ENCODE measurements around the gene IQGAP3. TPM values are rescaled to one million over a fixed set of nuclear protein-coding genes. Genes with fewer than 3 reads are reported as not detected.

The IQGAP3 gene
- total and polyA plus RNA-seq, 7 experiments from 2014 or later, result 0.24 to 14.4 TPM; not detected in 5

GRCh38 chr1:156546267-156546666 lies 26.1 kb downstream of the IQGAP3 start:
- H3K27me3 Mint-ChIP-seq, result no peaks in the 10 kb centered on the region
- Histone ChIP-seq H3K36me3 (ENCODE audit: control insufficient read depth in 2 of 3, insufficient read depth in 3 of 3, low read length in 3 of 3) (no peaks in the 10 kb centered on the region), H3K27me3 (ENCODE audit: control insufficient read depth in 2 of 2, insufficient read depth in 2 of 2, low read length in 2 of 2) (no peaks in the 10 kb centered on the region), H3K27ac (ENCODE audit: low read depth, low read length) (no peak overlapping the region), H3K4me3 (ENCODE audit: low read length) (no peak overlapping the region), H3K9me3 (ENCODE audit: control insufficient read depth in 2 of 3, low read length in 3 of 3) (no peaks in the 10 kb centered on the region), H3K4me1 (ENCODE audit: control insufficient read depth in 2 of 2, insufficient read depth in 2 of 2, low read length in 2 of 2) (no peaks in the 10 kb centered on the region)
- CTCF ChIA-PET, result interaction anchor here (0.7 kb wide), 1 partner anchor 742 kb away, joined by 3 read pairs; no protein-coding TSS in a partner anchor
- H3K4me3 Mint-ChIP-seq, result no peak overlapping the region
- DNase-seq, result no peak
- peaks cover 0 to 9% (median 0%) of the 10 kb centered on the region in 7 donors for H3K4me1 Mint-ChIP-seq
- no peaks in the 10 kb centered on the region for H3K9me3 Mint-ChIP-seq
- POLR2A ChIA-PET, result no interaction called here
- ATAC-seq, result no peak
- intact Hi-C loops (cut with micrococcal nuclease), result no loop called here
- H3K27ac Mint-ChIP-seq, result no peak overlapping the region
- H3K36me3 Mint-ChIP-seq, result peaks cover 0 to 12% (median 0%) of the 10 kb centered on the region in 5 donors

GRCh38 chr1:156544592-156545102 lies 27.7 kb downstream of the IQGAP3 start:
- H3K9me3 Mint-ChIP-seq, result no peaks in the 10 kb centered on the region

GRCh38 chr1:156543066-156543465 lies 29.3 kb downstream of the IQGAP3 start:
- H3K36me3 Mint-ChIP-seq, result peaks cover 0 to 14% (median 0%) of the 10 kb centered on the region in 5 donors
- Histone ChIP-seq H3K27me3 (ENCODE audit: control insufficient read depth in 2 of 2, insufficient read depth in 2 of 2, low read length in 2 of 2) (no peaks in the 10 kb centered on the region), H3K36me3 (ENCODE audit: control insufficient read depth in 2 of 3, insufficient read depth in 3 of 3, low read length in 3 of 3) (no peaks in the 10 kb centered on the region), H3K4me3 (ENCODE audit: low read length) (no peak overlapping the region), H3K4me1 (ENCODE audit: control insufficient read depth in 2 of 2, insufficient read depth in 2 of 2, low read length in 2 of 2) (no peaks in the 10 kb centered on the region), H3K27ac (ENCODE audit: low read depth, low read length) (no peak overlapping the region), H3K9me3 (ENCODE audit: control insufficient read depth in 2 of 3, low read length in 3 of 3) (no peaks in the 10 kb centered on the region)
- peak overlapping the region in 1 of 9 donors; percentile 13 for H3K27ac Mint-ChIP-seq
- H3K4me1 Mint-ChIP-seq, result peaks cover 0 to 12% (median 0%) of the 10 kb centered on the region in 7 donors
- H3K9me3 Mint-ChIP-seq, result no peaks in the 10 kb centered on the region
- no peak for ATAC-seq
- H3K4me3 Mint-ChIP-seq, result no peak overlapping the region
- no peak for DNase-seq
- CTCF ChIA-PET, result no interaction called here
- no peaks in the 10 kb centered on the region for H3K27me3 Mint-ChIP-seq
- POLR2A ChIA-PET, result interaction anchor here (1.0 kb wide), 1 partner anchor 18 kb away, joined by 3 read pairs; no protein-coding TSS in a partner anchor
- intact Hi-C loops (cut with micrococcal nuclease), result no loop called here

More at GRCh38 chr1:156544592-156545102, 27.7 kb downstream of the IQGAP3 start:
- POLR2A ChIA-PET, result no interaction called here
- CTCF ChIA-PET, result no interaction called here
- H3K27ac Mint-ChIP-seq, result peak overlapping the region in 1 of 9 donors; percentile 8
- Histone ChIP-seq H3K27me3 (ENCODE audit: control insufficient read depth in 2 of 2, insufficient read depth in 2 of 2, low read length in 2 of 2) (no peaks in the 10 kb centered on the region), H3K9me3 (ENCODE audit: control insufficient read depth in 2 of 3, low read length in 3 of 3) (no peaks in the 10 kb centered on the region), H3K27ac (ENCODE audit: low read depth, low read length) (no peak overlapping the region), H3K4me1 (ENCODE audit: control insufficient read depth in 2 of 2, insufficient read depth in 2 of 2, low read length in 2 of 2) (no peaks in the 10 kb centered on the region), H3K4me3 (ENCODE audit: low read length) (no peak overlapping the region), H3K36me3 (ENCODE audit: control insufficient read depth in 2 of 3, insufficient read depth in 3 of 3, low read length in 3 of 3) (no peaks in the 10 kb centered on the region)
- H3K4me1 Mint-ChIP-seq, result peaks cover 0 to 9% (median 0%) of the 10 kb centered on the region in 7 donors
- intact Hi-C loops (cut with micrococcal nuclease), result no loop called here
- H3K4me3 Mint-ChIP-seq, result no peak overlapping the region
- no peaks in the 10 kb centered on the region for H3K27me3 Mint-ChIP-seq
- DNase-seq, result no peak
- peaks cover 0 to 12% (median 0%) of the 10 kb centered on the region in 5 donors for H3K36me3 Mint-ChIP-seq
- no peak for ATAC-seq

GRCh38 chr1:156540955-156541354 lies 31.4 kb downstream of the IQGAP3 start:
- ATAC-seq (no peak), DNase-seq (no peak)
- Mint-ChIP-seq H3K36me3 (peaks cover 0 to 10% (median 0%) of the 10 kb centered on the region in 5 donors), H3K27ac (no peak overlapping the region), H3K4me1 (peaks cover 0 to 12% (median 0%) of the 10 kb centered on the region in 7 donors), H3K9me3 (no peaks in the 10 kb centered on the region), H3K27me3 (no peaks in the 10 kb centered on the region), H3K4me3 (no peak overlapping the region)
- ChIA-PET CTCF (no interaction called here), POLR2A (interaction anchor here (0.7 kb wide), 1 partner anchor 37 kb away, joined by 3 read pairs; no protein-coding TSS in a partner anchor)
- H3K27me3 ChIP-seq (ENCODE audit: control insufficient read depth in 2 of 2, insufficient read depth in 2 of 2, low read length in 2 of 2), result no peaks in the 10 kb centered on the region
- intact Hi-C loops (cut with micrococcal nuclease), result no loop called here
- H3K4me3 ChIP-seq (ENCODE audit: low read length), result no peak overlapping the region
- no peak overlapping the region for H3K27ac ChIP-seq (ENCODE audit: low read depth, low read length)
- H3K9me3 ChIP-seq (ENCODE audit: control insufficient read depth in 2 of 3, low read length in 3 of 3), result no peaks in the 10 kb centered on the region
- H3K36me3 ChIP-seq (ENCODE audit: control insufficient read depth in 2 of 3, insufficient read depth in 3 of 3, low read length in 3 of 3), result no peaks in the 10 kb centered on the region
- no peaks in the 10 kb centered on the region for H3K4me1 ChIP-seq (ENCODE audit: control insufficient read depth in 2 of 2, insufficient read depth in 2 of 2, low read length in 2 of 2)

GRCh38 chr1:156539818-156540355 lies 32.5 kb downstream of the IQGAP3 start:
- ChIA-PET POLR2A (no interaction called here), CTCF (interaction anchor here (0.5 kb wide), 1 partner anchor 68 kb away, joined by 5 read pairs; no protein-coding TSS in a partner anchor)
- intact Hi-C loops (cut with micrococcal nuclease), result loop anchor here in 1 of 2 donors (5.0 kb wide), 1 partner anchor 53 kb away; no protein-coding TSS in a partner anchor
- Histone ChIP-seq H3K36me3 (ENCODE audit: control insufficient read depth in 2 of 3, insufficient read depth in 3 of 3, low read length in 3 of 3) (no peaks in the 10 kb centered on the region), H3K9me3 (ENCODE audit: control insufficient read depth in 2 of 3, low read length in 3 of 3) (no peaks in the 10 kb centered on the region), H3K27ac (ENCODE audit: low read depth, low read length) (no peak overlapping the region), H3K27me3 (ENCODE audit: control insufficient read depth in 2 of 2, insufficient read depth in 2 of 2, low read length in 2 of 2) (no peaks in the 10 kb centered on the region), H3K4me1 (ENCODE audit: control insufficient read depth in 2 of 2, insufficient read depth in 2 of 2, low read length in 2 of 2) (no peaks in the 10 kb centered on the region), H3K4me3 (ENCODE audit: low read length) (no peak overlapping the region)
- Mint-ChIP-seq H3K9me3 (no peaks in the 10 kb centered on the region), H3K27ac (peak overlapping the region in 1 of 9 donors; percentile 19), H3K27me3 (no peaks in the 10 kb centered on the region), H3K4me1 (peaks cover 0 to 10% (median 0%) of the 10 kb centered on the region in 7 donors), H3K4me3 (no peak overlapping the region), H3K36me3 (peaks cover 0 to 10% (median 0%) of the 10 kb centered on the region in 5 donors)
- DNase-seq (no peak), ATAC-seq (no peak)

GRCh38 chr1:156538711-156539440 lies 33.5 kb downstream of the IQGAP3 start:
- no peak overlapping the region for H3K4me3 Mint-ChIP-seq
- Histone ChIP-seq H3K4me1 (ENCODE audit: control insufficient read depth in 2 of 2, insufficient read depth in 2 of 2, low read length in 2 of 2) (no peaks in the 10 kb centered on the region), H3K36me3 (ENCODE audit: control insufficient read depth in 2 of 3, insufficient read depth in 3 of 3, low read length in 3 of 3) (no peaks in the 10 kb centered on the region), H3K27me3 (ENCODE audit: control insufficient read depth in 2 of 2, insufficient read depth in 2 of 2, low read length in 2 of 2) (no peaks in the 10 kb centered on the region), H3K27ac (ENCODE audit: low read depth, low read length) (no peak overlapping the region), H3K4me3 (ENCODE audit: low read length) (no peak overlapping the region), H3K9me3 (ENCODE audit: control insufficient read depth in 2 of 3, low read length in 3 of 3) (no peaks in the 10 kb centered on the region)
- no peak for DNase-seq
- no peaks in the 10 kb centered on the region for H3K27me3 Mint-ChIP-seq
- H3K4me1 Mint-ChIP-seq, result peaks cover 0 to 10% (median 0%) of the 10 kb centered on the region in 7 donors
- POLR2A ChIA-PET, result no interaction called here
- peak overlapping the region in 1 of 9 donors; percentile 38 for H3K27ac Mint-ChIP-seq
- peaks cover 0 to 10% (median 0%) of the 10 kb centered on the region in 5 donors for H3K36me3 Mint-ChIP-seq
- intact Hi-C loops (cut with micrococcal nuclease), result loop anchor here in 1 of 2 donors (5.0 kb wide), 1 partner anchor 52 kb away; no protein-coding TSS in a partner anchor
- ATAC-seq, result no peak
- H3K9me3 Mint-ChIP-seq, result no peaks in the 10 kb centered on the region
- CTCF ChIA-PET, result no interaction called here
